Pancreas (tissue), 10 donors: ENCODE measurements around the gene ZNF443. TPM values are rescaled to one million over a fixed set of nuclear protein-coding genes. Genes with fewer than 3 reads are reported as not detected.

Source experiments
- ATAC-seq, 4 donors: fragments of 200-7000 bp; cut with Tn5 transposase; one replicate each; pipeline versions ENCODE4 v1.8.0 to v1.9.1; 2020; ENCODE audit warnings: mild to moderate bottlenecking in 4 of 4, moderate library complexity in 4 of 4
- DNase-seq, 6 donors: peaks; one replicate each; pipeline ENCODE4 v3.0.0-alpha.2; 2020
- FAIRE-seq: peaks from 2 replicates; lab custom pipeline; 2012; peaks lifted over from hg19 to GRCh38; lab: Jason Lieb, UNC
- H3K27ac ChIP-seq, 4 donors: fragments of 200-600 bp; sonication (generic); 1 replicate in 3 of 4; 2 replicates in 1 of 4; pipeline versions ENCODE4 v1.5.0 to v1.8.0; 2020
- H3K27me3 ChIP-seq, 4 donors: fragments of 200-600 bp; one replicate each; pipeline ENCODE4 v1.8.0; 2021
- H3K36me3 ChIP-seq, 3 donors: fragments of 200-600 bp; sonication (generic) in 1 of 3; one replicate each; pipeline versions ENCODE4 v1.5.0 to v1.8.0; 2020 to 2021
- H3K4me1 ChIP-seq, 3 donors: fragments of 200-600 bp; one replicate each; pipeline ENCODE4 v1.8.0; 2021
- H3K4me3 ChIP-seq, 4 donors: fragments of 200-600 bp; sonication (generic) in 2 of 4; one replicate each; pipeline versions ENCODE4 v1.5.0 to v1.8.0; 2020 to 2021
- H3K9me3 ChIP-seq, 4 donors: fragments of 200-600 bp; one replicate each; pipeline ENCODE4 v1.8.0; 2021
- WGBS, 2 donors: extraction: QIAGEN DNeasy Blood & Tissue Kit; methylation state at CpG; one replicate each; pipeline ENCODE4 v1.1.7; 2013; 5-methylcytosine and 5-hydroxymethylcytosine counted together
- intact Hi-C, 3 donors: fragments of 100-400 bp; cut with DNase I; formaldehyde crosslinking; loops; one replicate each; pipeline versions ENCODE4 v1.11.1 to v1.14.2; 2022
- polyA plus RNA-seq, 2 donors: library from polyadenylated mRNA; stranded (reverse); fragments of 200-250 nt; gene quantifications; one replicate each; pipeline ENCODE4 v1.2.3, GENCODE V29; 2013
- total RNA-seq, 6 donors: library from RNA; stranded (reverse); fragmentation: NEBNext Ultra II Directional in 4 of 6; extraction: Animal tissue kit (Norgen Biotek cat#: 25700) in 4 of 6; gene quantifications; one replicate each; pipeline versions ENCODE4 v1.2.1 to v1.2.4, GENCODE V29; 2021 to 2023
- TF ChIP-seq, protein P1 (sequence below), 4 donors: fragments of 200-600 bp; sonication (generic) in 3 of 4; IDR thresholded peaks; one replicate each; pipeline versions ENCODE4 v1.5.0 to v1.8.0; 2021; ENCODE audit warnings: antibody characterized with exemption in 4 of 4
- donor health status: healthy with polysubstance abuse.
- donor health status: DM: no; HTN: no; CAD: no; lungs with moderate emphysema.
- donor health status: DM: no; HTN: no; CAD: no.
- donor health status: control.
- donor health status: control.
- donor health status: Bipolar disorder and iron deficiency.
- donor health status: DM: yes; HTN: yes; CAD: no.
- donor health status: DM: no; HTN: no; CAD: no.
- donor health status: DM: no; HTN: no; CAD: no.
- donor health status: DM: yes; HTN: yes; CAD: no.

The ZNF443 gene
- total and polyA plus RNA-seq, 8 donors, result 1.2 to 3.8 (median 2.3) TPM

DNA sequence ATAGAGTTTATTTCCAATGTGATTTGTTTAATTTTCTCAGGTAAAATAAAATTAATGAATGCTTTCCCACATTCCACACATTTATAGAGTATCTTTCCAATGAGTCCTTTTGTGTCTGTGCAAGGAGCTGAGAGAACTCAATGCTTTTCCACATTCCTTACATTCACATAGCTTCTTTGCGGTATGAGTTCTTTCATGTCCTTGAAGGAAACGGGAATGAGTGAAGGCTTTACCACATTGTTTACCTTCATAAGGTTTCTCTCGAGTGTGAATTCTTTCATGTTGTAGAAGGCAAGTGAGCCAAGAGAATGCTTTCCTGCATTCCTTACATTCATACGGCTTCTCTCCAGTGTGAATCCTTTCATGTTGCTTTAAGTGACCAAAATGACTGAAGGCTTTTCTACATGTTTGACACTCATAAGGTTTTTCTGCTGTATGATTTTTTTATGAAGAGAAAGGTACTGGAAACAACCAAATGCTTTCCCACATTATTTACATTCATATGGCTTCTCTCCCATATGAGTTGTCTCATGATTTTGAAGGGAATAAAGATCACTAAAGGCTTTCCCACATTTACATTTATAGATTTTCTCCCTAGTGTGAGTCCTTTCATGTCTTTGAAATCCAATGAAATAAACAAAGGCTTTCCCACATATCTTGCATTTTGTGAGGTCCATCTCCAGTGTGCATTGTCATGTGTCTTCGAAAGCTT lies 60.9 kb downstream of the ZNF443 start:
- intact Hi-C loops, result no loop called here
- H3K4me3 ChIP-seq, result no peak overlapping the region
- H3K27ac ChIP-seq, result no peak overlapping the region
- WGBS, 2 donors, result 88 to 90% methylated on average over 5 of the region's 5 CpGs
- H3K9me3 ChIP-seq, result no peaks in the 10 kb centered on the region
- ATAC-seq, result no peak
- no peak for DNase-seq
- H3K36me3 ChIP-seq, result peaks cover 0 to 7% (median 0%) of the 10 kb centered on the region in 3 donors
- no peaks in the 10 kb centered on the region for H3K27me3 ChIP-seq
- no peak for FAIRE-seq
- TF ChIP-seq, protein P1, sequence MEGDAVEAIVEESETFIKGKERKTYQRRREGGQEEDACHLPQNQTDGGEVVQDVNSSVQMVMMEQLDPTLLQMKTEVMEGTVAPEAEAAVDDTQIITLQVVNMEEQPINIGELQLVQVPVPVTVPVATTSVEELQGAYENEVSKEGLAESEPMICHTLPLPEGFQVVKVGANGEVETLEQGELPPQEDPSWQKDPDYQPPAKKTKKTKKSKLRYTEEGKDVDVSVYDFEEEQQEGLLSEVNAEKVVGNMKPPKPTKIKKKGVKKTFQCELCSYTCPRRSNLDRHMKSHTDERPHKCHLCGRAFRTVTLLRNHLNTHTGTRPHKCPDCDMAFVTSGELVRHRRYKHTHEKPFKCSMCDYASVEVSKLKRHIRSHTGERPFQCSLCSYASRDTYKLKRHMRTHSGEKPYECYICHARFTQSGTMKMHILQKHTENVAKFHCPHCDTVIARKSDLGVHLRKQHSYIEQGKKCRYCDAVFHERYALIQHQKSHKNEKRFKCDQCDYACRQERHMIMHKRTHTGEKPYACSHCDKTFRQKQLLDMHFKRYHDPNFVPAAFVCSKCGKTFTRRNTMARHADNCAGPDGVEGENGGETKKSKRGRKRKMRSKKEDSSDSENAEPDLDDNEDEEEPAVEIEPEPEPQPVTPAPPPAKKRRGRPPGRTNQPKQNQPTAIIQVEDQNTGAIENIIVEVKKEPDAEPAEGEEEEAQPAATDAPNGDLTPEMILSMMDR (IDR thresholded peaks at IDR 0.05), result no peak
- H3K4me1 ChIP-seq, result no peaks in the 10 kb centered on the region

Other genes with a start within 250 kb of the ZNF443 start
- gene ZNF44, start 146.1 kb downstream of the ZNF443 start, total RNA-seq, result 10 to 100 TPM in 1 of 6 donors, 1 to 10 TPM in 5; 5.7 to 10.2 (median 7.9) TPM
- 10 to 100 TPM in 1 of 2 donors, 1 to 10 TPM in 1; 8.1 to 14.2 TPM for gene ZNF44, start 146.1 kb downstream of the ZNF443 start, polyA plus RNA-seq
- 1 to 10 TPM; 1.0 to 2.9 (median 2.0) TPM for gene ZNF563, start 107.4 kb downstream of the ZNF443 start, total RNA-seq
- gene ZNF563, start 107.4 kb downstream of the ZNF443 start, polyA plus RNA-seq, result 1 to 10 TPM; 1.6 to 1.8 TPM
- gene ZNF442, start 75.3 kb downstream of the ZNF443 start, total RNA-seq, result 1 to 10 TPM; 1.1 to 3.6 (median 2.2) TPM
- under 1 TPM; 0.57 to 0.82 TPM for gene ZNF442, start 75.3 kb downstream of the ZNF443 start, polyA plus RNA-seq
- 1 to 10 TPM; 1.5 to 4.4 (median 1.9) TPM for gene ZNF799, start 39.8 kb downstream of the ZNF443 start, total RNA-seq
- 1 to 10 TPM; 4.1 to 5.5 TPM for gene ZNF799, start 39.8 kb downstream of the ZNF443 start, polyA plus RNA-seq
- 1 to 10 TPM in 4 of 6 donors, under 1 TPM in 2; 0.56 to 2.5 (median 1.9) TPM for gene ZNF709, start 43.8 kb upstream of the ZNF443 start, total RNA-seq
- 1 to 10 TPM in 1 of 2 donors, under 1 TPM in 1; 0.87 to 1.5 TPM for gene ZNF709, start 43.8 kb upstream of the ZNF443 start, polyA plus RNA-seq
- gene ZNF564, start 110.5 kb upstream of the ZNF443 start, total RNA-seq, result 10 to 100 TPM in 1 of 6 donors, 1 to 10 TPM in 5; 5.0 to 10.4 (median 6.2) TPM
- 1 to 10 TPM; 4.2 to 5.2 TPM for gene ZNF564, start 110.5 kb upstream of the ZNF443 start, polyA plus RNA-seq
- 1 to 10 TPM; 3.3 to 7.0 (median 4.1) TPM for gene ZNF490, start 169.8 kb upstream of the ZNF443 start, total RNA-seq
- under 1 TPM; 0.38 to 0.65 TPM for gene ZNF490, start 169.8 kb upstream of the ZNF443 start, polyA plus RNA-seq
- 10 to 100 TPM in 5 of 6 donors, 1 to 10 TPM in 1; 10.0 to 16.7 (median 12.3) TPM for gene ZNF791, start 169.9 kb upstream of the ZNF443 start, total RNA-seq
- 1 to 10 TPM; 6.1 to 6.3 TPM for gene ZNF791, start 169.9 kb upstream of the ZNF443 start, polyA plus RNA-seq
- 10 to 100 TPM; 33.2 to 92.8 (median 59.2) TPM for gene MAN2B1, start 225.7 kb upstream of the ZNF443 start, total RNA-seq
- 10 to 100 TPM; 30.2 to 48.2 TPM for gene MAN2B1, start 225.7 kb upstream of the ZNF443 start, polyA plus RNA-seq
- gene WDR83, start 225.8 kb upstream of the ZNF443 start, total RNA-seq, result 1 to 10 TPM; 3.5 to 8.8 (median 5.7) TPM
- 10 to 100 TPM; 25.6 to 28.1 TPM for gene WDR83, start 225.8 kb upstream of the ZNF443 start, polyA plus RNA-seq
- gene DHPS, start 240.9 kb upstream of the ZNF443 start, total RNA-seq, result 10 to 100 TPM; 36.0 to 53.2 (median 47.7) TPM
- 10 to 100 TPM; 78.8 to 85.7 TPM for gene DHPS, start 240.9 kb upstream of the ZNF443 start, polyA plus RNA-seq
- gene GNG14, start 247.0 kb upstream of the ZNF443 start, total RNA-seq, result not detected
- gene GNG14, start 247.0 kb upstream of the ZNF443 start, polyA plus RNA-seq, result not detected